SK-N-MC (cell line): Measurements from ENCODE around the gene SBNO2.

Experiments
- EZH2 ChIP-seq: fragments of 200-600 bp; sonication (generic); IDR thresholded peaks from one replicate; pipeline ENCODE4 v1.6.1; 2017; ENCODE audit warnings: antibody characterized with exemption
- POLR2AphosphoS5 ChIP-seq: IDR thresholded peaks from 2 replicates; pipeline ENCODE4 v1.6.1; 2012; ENCODE audit warnings: mild to moderate bottlenecking, low read depth, low read length, borderline replicate concordance

DNA sequence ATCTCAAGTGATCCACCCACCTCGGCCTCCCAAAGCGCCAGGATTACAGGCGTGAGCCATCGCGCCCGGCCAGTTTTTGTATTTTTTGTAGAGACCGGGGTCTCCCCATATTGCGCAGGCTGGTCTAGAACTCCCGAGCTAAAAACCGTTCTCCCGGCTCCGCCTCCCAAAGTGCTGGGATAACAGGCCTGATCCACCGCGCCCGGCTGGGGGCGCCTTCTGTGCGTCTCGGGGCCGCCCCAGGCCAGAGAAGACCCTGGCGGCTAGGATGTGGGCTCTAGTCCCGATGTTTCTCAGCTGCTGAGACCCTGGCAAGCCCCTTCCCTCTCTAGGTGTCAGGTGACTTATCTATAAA lies 103.5 kb downstream of the SBNO2 start:
- TF ChIP-seq POLR2AphosphoS5 = no peak
- no peak for TF ChIP-seq EZH2
